A549 (cell line): ENCODE data around the gene MYH9. TPM values are rescaled to one million over a fixed set of nuclear protein-coding genes. Genes with fewer than 3 reads are reported as not detected.

Experiments
- ATAC-seq, 2 experiments: fragments of 200-7000 bp in 1 of 2; fragments of >200 bp in 1 of 2; cut with Nextera tagmentation in 1 of 2; cut with Tn5 transposase in 1 of 2; 3 replicates each; pipeline versions ENCODE4 v1.8.0 to v1.9.1; 2018 to 2020; ENCODE audit warnings: mild to moderate bottlenecking in 1 of 2, moderate library complexity in 1 of 2
- CTCF ChIA-PET: fragments of 300-600 bp; sonication (Branson Sonifier 250); formaldehyde crosslinking; extraction: SDS; loops from one replicate; lab custom pipeline; 2021; ENCODE audit warnings: antibody characterized with exemption, inconsistent platforms; lab: Yijun Ruan, JAX
- POLR2A ChIA-PET: fragments of 350-600 bp; formaldehyde crosslinking; extraction: SDS; loops from one replicate; lab custom pipeline; 2021; ENCODE audit warnings: antibody characterized with exemption, inconsistent platforms; lab: Yijun Ruan, JAX
- DNase-seq, 2 experiments: peaks; one replicate each; pipeline versions ENCODE4 v3.0.0 to v3.0.0-alpha.2; 2011 to 2016; ENCODE audit warnings: low read depth in 1 of 2, low spot score in 1 of 2
- FAIRE-seq: peaks from 2 replicates; lab custom pipeline; 2011; peaks lifted over from hg19 to GRCh38; lab: Jason Lieb, UNC
- H3K27ac ChIP-seq, 2 experiments: fragments of >200 bp; sonication (Bioruptor Twin); formaldehyde crosslinking; 3 replicates each; pipeline ENCODE4 v1.5.1; 2016 to 2017
- H3K4me1 ChIP-seq: fragments of >200 bp; sonication (Bioruptor Twin); formaldehyde crosslinking; 3 replicates; pipeline ENCODE4 v1.6.1; 2016
- H3K4me2 ChIP-seq: fragments of >200 bp; sonication (Bioruptor Twin); formaldehyde crosslinking; 3 replicates; pipeline ENCODE4 v1.6.1; 2016
- H3K4me3 ChIP-seq: fragments of >200 bp; sonication (Bioruptor Twin); formaldehyde crosslinking; 3 replicates; pipeline ENCODE4 v1.5.1; 2016
- H3K9me3 ChIP-seq: fragments of >200 bp; sonication (Bioruptor Twin); formaldehyde crosslinking; 3 replicates; pipeline ENCODE4 v1.6.1; 2016
- BHLHE40 ChIP-seq: IDR thresholded peaks from 2 replicates; pipeline ENCODE4 v1.6.1; 2012; ENCODE audit warnings: low read depth, low read length, inconsistent platforms
- CBX8 ChIP-seq: fragments of 200-600 bp; sonication (generic); IDR thresholded peaks from 2 replicates; pipeline ENCODE4 v1.6.1; 2016
- CEBPB ChIP-seq, 2 experiments: fragments of >200 bp in 1 of 2; sonication (Bioruptor Twin) in 1 of 2; formaldehyde crosslinking in 1 of 2; IDR thresholded peaks; 2 replicates each; pipeline ENCODE4 v1.6.1; 2012 to 2016
- CHD2 ChIP-seq: fragments of 150-350 bp; IDR thresholded peaks from 2 replicates; pipeline ENCODE4 v1.6.1; 2014; ENCODE audit warnings: low read length; ENCODE audit not compliant: partially characterized antibody
- CHD4 ChIP-seq: fragments of 200-600 bp; sonication (generic); IDR thresholded peaks from 2 replicates; pipeline ENCODE4 v1.6.1; 2016; ENCODE audit warnings: antibody characterized with exemption, mild to moderate bottlenecking, borderline replicate concordance
- EHF ChIP-seq: fragments of 250-450 bp; sonication (Bioruptor Pico); IDR thresholded peaks from 2 replicates; pipeline ENCODE4 v1.5.0; 2020; ENCODE audit warnings: mild to moderate bottlenecking
- EHMT2 ChIP-seq: fragments of 200-600 bp; sonication (generic); IDR thresholded peaks from 2 replicates; pipeline ENCODE4 v1.6.1; 2016; ENCODE audit warnings: antibody characterized with exemption, low read depth, mild to moderate bottlenecking, moderate library complexity
- ESRRA ChIP-seq: fragments of 150-350 bp; IDR thresholded peaks from 2 replicates; pipeline ENCODE4 v1.6.1; 2014; ENCODE audit warnings: mild to moderate bottlenecking, low read length, borderline replicate concordance
- FOSL2 ChIP-seq, 2 experiments: fragments of 450-650 bp in 1 of 2; fragments of >200 bp in 1 of 2; sonication (Bioruptor Twin) in 1 of 2; formaldehyde crosslinking; IDR thresholded peaks; 2 replicates each; pipeline versions ENCODE4 v1.5.0 to v1.6.1; 2016 to 2020; ENCODE audit warnings: mild to moderate bottlenecking in 1 of 2, moderate library complexity in 1 of 2
- GATA3 ChIP-seq: IDR thresholded peaks from 2 replicates; pipeline ENCODE4 v1.6.1; 2012; ENCODE audit warnings: borderline replicate concordance
- HEYL ChIP-seq: fragments of 250-450 bp; sonication (Bioruptor Pico); IDR thresholded peaks from 2 replicates; pipeline ENCODE4 v1.8.0; 2021; ENCODE audit warnings: mild to moderate bottlenecking, moderate library complexity
- HOXA7 ChIP-seq: fragments of 250-450 bp; sonication (Bioruptor Pico); IDR thresholded peaks from 2 replicates; pipeline ENCODE4 v1.5.0; 2020; ENCODE audit warnings: mild to moderate bottlenecking, moderate library complexity
- JUN ChIP-seq, 2 experiments: fragments of >200 bp; sonication (Bioruptor Twin); formaldehyde crosslinking; IDR thresholded peaks; 2 replicates in 1 of 2; 3 replicates in 1 of 2; pipeline ENCODE4 v1.6.1; 2016 to 2017
- KDM1A ChIP-seq: fragments of 200-600 bp; sonication (generic); IDR thresholded peaks from 2 replicates; pipeline ENCODE4 v1.6.1; 2016; ENCODE audit warnings: low read depth, mild to moderate bottlenecking
- MAX ChIP-seq: IDR thresholded peaks from 2 replicates; pipeline ENCODE4 v1.6.1; 2012
- MYC ChIP-seq: IDR thresholded peaks from 2 replicates; pipeline ENCODE4 v1.6.1; 2012; ENCODE audit warnings: mild to moderate bottlenecking, inconsistent platforms, low read length, improper control_type of control experiment, borderline replicate concordance
- NFE2L2 ChIP-seq: fragments of 150-350 bp; conservative IDR thresholded peaks from 2 replicates; pipeline ENCODE4 v1.6.1; 2014; ENCODE audit warnings: low read length
- NPAS2 ChIP-seq: fragments of 250-450 bp; sonication (Bioruptor Pico); IDR thresholded peaks from 2 replicates; pipeline ENCODE4 v1.8.0; 2022; ENCODE audit warnings: mild to moderate bottlenecking, moderate library complexity, borderline replicate concordance
- POLR2A ChIP-seq: IDR thresholded peaks from 2 replicates; pipeline ENCODE4 v1.6.1; 2012; ENCODE audit warnings: mild to moderate bottlenecking, low read length
- POLR2AphosphoS2 ChIP-seq: conservative IDR thresholded peaks from 2 replicates; pipeline ENCODE4 v1.6.1; 2012; ENCODE audit warnings: low read length, improper control_type of control experiment, inconsistent platforms
- RCOR1 ChIP-seq: fragments of 150-350 bp; IDR thresholded peaks from 2 replicates; pipeline ENCODE4 v1.6.1; 2014; ENCODE audit warnings: antibody characterized with exemption, low read length, low read depth
- RFX5 ChIP-seq: fragments of 450-650 bp; IDR thresholded peaks from 2 replicates; pipeline ENCODE4 v1.7.1; 2014; ENCODE audit warnings: antibody characterized with exemption, mild to moderate bottlenecking, moderate library complexity
- RNF2 ChIP-seq: fragments of 200-600 bp; sonication (generic); IDR thresholded peaks from 2 replicates; pipeline ENCODE4 v1.6.1; 2016; ENCODE audit warnings: low read depth, mild to moderate bottlenecking, antibody characterized with exemption, moderate library complexity, borderline replicate concordance
- SREBF2 ChIP-seq: fragments of 450-650 bp; IDR thresholded peaks from 2 replicates; pipeline ENCODE4 v1.6.1; 2014; ENCODE audit warnings: mild to moderate bottlenecking, moderate library complexity
- TP53 ChIP-seq: fragments of 250-450 bp; sonication (Bioruptor Pico); IDR thresholded peaks from 2 replicates; pipeline ENCODE4 v1.5.0; 2021; ENCODE audit warnings: mild to moderate bottlenecking, moderate library complexity
- USF2 ChIP-seq: fragments of 450-650 bp; IDR thresholded peaks from 2 replicates; pipeline ENCODE4 v1.6.1; 2014; ENCODE audit warnings: antibody characterized with exemption
- ZFP36 ChIP-seq: fragments of 450-650 bp; IDR thresholded peaks from 2 replicates; pipeline ENCODE4 v1.6.1; 2014; ENCODE audit warnings: borderline replicate concordance; ENCODE audit not compliant: partially characterized antibody
- ZNF302 ChIP-seq: fragments of 250-450 bp; sonication (Bioruptor Pico); IDR thresholded peaks from 2 replicates; pipeline ENCODE4 v1.9.0; 2021; ENCODE audit warnings: inconsistent platforms, mild to moderate bottlenecking, moderate library complexity
- WGBS: methylation state at CpG from one replicate; pipeline ENCODE4 v1.1.6; 2017; ENCODE audit errors: missing lambda C conversion rate; 5-methylcytosine and 5-hydroxymethylcytosine counted together
- polyA plus RNA-seq, 4 experiments: library from polyadenylated mRNA; depleted of rRNA in 3 of 4; stranded (reverse); fragments of >200 nt; fragmentation: RNase III in 1 of 4; extraction: RNeasy Plus Mini Kit Qiagen cat#74134 plus additional on column Dnase treatment in 1 of 4; gene quantifications; 2 replicates in 3 of 4; 3 replicates in 1 of 4; pipeline ENCODE4 v1.2.3, GENCODE V29; 2011 to 2017
- TF ChIP-seq, protein P1 (sequence below): fragments of >200 bp; sonication (Bioruptor Twin); formaldehyde crosslinking; IDR thresholded peaks from 3 replicates; pipeline ENCODE4 v1.6.1; 2016

MYH9 gene
- polyA plus RNA-seq, 2 of the 4 experiments (the other 2 are of a cell fraction) = 92.1 to 158 TPM

DNA sequence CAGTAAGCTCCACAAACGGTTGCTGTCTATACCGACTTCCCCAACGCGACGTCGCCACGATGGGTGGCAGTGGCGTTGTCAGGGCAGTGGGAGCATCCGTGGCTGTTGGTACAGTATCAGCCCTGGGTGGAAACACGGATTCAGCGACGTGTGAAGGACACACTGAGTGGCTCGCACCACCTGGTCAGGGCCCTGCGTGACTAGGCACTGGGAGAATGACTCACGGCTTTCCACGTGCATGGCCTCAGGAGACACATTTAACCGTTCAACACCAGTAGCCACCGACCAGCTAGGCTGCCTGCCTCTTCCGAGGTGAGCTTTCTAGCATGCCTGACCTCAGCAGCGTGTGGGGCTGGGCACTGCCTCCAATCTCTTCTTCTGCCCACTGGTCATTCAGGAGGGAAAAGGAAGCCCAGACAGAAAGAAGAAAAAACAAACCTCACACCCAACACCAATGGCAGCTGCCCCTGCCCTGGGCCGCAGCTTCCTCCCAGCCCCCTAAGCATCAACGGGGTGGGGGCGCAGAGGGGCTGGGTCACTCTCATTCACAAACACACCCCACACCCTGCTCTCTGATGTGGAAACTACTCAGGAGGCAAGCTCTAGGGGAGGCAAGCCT lies 59.0 kb downstream of the MYH9 start (continued):
- TF ChIP-seq, protein P1, sequence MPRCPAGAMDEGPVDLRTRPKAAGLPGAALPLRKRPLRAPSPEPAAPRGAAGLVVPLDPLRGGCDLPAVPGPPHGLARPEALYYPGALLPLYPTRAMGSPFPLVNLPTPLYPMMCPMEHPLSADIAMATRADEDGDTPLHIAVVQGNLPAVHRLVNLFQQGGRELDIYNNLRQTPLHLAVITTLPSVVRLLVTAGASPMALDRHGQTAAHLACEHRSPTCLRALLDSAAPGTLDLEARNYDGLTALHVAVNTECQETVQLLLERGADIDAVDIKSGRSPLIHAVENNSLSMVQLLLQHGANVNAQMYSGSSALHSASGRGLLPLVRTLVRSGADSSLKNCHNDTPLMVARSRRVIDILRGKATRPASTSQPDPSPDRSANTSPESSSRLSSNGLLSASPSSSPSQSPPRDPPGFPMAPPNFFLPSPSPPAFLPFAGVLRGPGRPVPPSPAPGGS = no peak
- TF ChIP-seq RNF2 (no peak), KDM1A (no peak), MYC (no peak), MAX (peak; percentile 81), JUN (IDR thresholded peaks at IDR 0.05) (0 out of 5 replicates have a peak, but pooled peaks of 1 of the 2 experiments have one; percentile 8), ESRRA (no peak), CHD4 (no peak), NPAS2 (CRISPR knock-in tag) (no peak; the same call in 1 of the 2 replicates), TP53 (CRISPR knock-in tag) (no peak), CHD2 (no peak), POLR2AphosphoS2 (no peak), POLR2A (no peak), GATA3 (no peak), USF2 (no peak), ZNF302 (CRISPR knock-in tag) (no peak), HEYL (CRISPR knock-in tag) (0 out of 2 replicates have a peak, but pooled peaks have one; percentile 55)

DNA sequence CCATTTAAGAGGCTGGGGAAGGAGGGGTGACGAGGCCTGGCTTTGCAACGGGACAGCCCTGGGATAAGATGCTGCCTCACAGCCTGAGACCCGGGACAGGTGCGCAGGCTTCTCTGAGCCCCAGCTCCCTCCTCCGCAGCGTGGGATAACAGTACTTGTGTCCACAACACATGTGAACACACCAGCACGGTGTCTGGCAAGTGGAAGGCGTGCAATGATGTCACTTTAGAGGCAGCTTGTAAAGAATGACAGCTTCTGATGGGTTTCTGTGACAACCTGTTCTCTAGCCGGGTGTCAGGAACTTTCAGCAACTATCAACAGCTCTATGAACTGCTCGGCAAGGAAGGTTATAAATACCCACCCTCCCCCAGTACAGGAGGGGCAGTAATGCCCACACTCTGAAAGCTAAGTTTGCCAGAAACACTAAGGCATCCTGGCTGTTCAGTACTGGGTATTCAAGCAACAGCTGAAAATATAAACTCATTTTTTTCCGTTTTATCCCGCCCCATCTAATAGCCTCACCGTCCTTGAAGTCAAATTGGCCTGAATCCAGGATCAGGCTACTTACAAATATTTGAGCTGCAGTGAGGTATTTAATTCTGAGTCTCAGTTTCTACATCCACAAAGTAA lies 59.7 kb downstream of the MYH9 start:
- Histone ChIP-seq H3K4me2 (peak overlapping the region; percentile 59), H3K4me3 (no peak overlapping the region), H3K27ac (peak overlapping the region; percentile 96 to 99), H3K4me1 (peaks cover 85% of the 10 kb centered on the region), H3K9me3 (no peaks in the 10 kb centered on the region)
- WGBS = 66% methylated on average over 8 of the region's 13 CpGs
- FAIRE-seq = no peak
- no peak for DNase-seq
- TF ChIP-seq BHLHE40 = no peak
- TF ChIP-seq EHF (CRISPR knock-in tag) = no peak
- no peak for TF ChIP-seq EHMT2
- no peak for TF ChIP-seq CEBPB (IDR thresholded peaks at IDR 0.05)
- TF ChIP-seq ZFP36 = no peak
- no peak for TF ChIP-seq RCOR1
- no peak for TF ChIP-seq CBX8
- no peak for TF ChIP-seq RFX5
- no peak for TF ChIP-seq HOXA7 (CRISPR knock-in tag)
- no peak for TF ChIP-seq FOSL2 (IDR thresholded peaks at IDR 0.05)
- TF ChIP-seq FOSL2 (CRISPR knock-in tag; IDR thresholded peaks at IDR 0.05) = no peak
- TF ChIP-seq NFE2L2 = no peak
- no peak for TF ChIP-seq SREBF2
- ChIA-PET CTCF (interaction anchor here (0.8 to 4.4 kb wide), 5 partner anchors 27 to 142 kb away, joined by 3 to 24 read pairs (median 4); no protein-coding TSS in a partner anchor), POLR2A (interaction anchor here (2.0 kb wide), 1 partner anchor 25 kb away, joined by 6 read pairs; no protein-coding TSS in a partner anchor)
- no peak for ATAC-seq
